Right lobe of liver (tissue), 6 donors: ENCODE data around the gene SLC1A2. TPM values are rescaled to one million over a fixed set of nuclear protein-coding genes. Genes with fewer than 3 reads are reported as not detected.

Source experiments
- ATAC-seq, 4 donors: fragments of 200-7000 bp; cut with Tn5 transposase; one replicate each; pipeline ENCODE4 v1.9.1; 2020; ENCODE audit warnings: mild to moderate bottlenecking in 4 of 4, moderate library complexity in 4 of 4
- DNase-seq, 3 donors: peaks; one replicate each; pipeline ENCODE4 v3.0.0-alpha.2; 2020
- H3K27ac ChIP-seq, 3 donors: fragments of 200-600 bp; one replicate each; pipeline ENCODE4 v1.8.0; 2022
- H3K27me3 ChIP-seq, 2 donors: fragments of 200-600 bp; one replicate each; pipeline ENCODE4 v1.8.0; 2022
- H3K36me3 ChIP-seq, 4 donors: fragments of 200-600 bp; sonication (generic) in 1 of 4; one replicate each; pipeline versions ENCODE4 v1.5.1 to v1.8.0; 2017 to 2022; ENCODE audit warnings: control low read depth in 1 of 4
- H3K4me1 ChIP-seq, 4 donors: fragments of 200-600 bp; sonication (generic) in 1 of 4; one replicate each; pipeline versions ENCODE4 v1.5.1 to v1.8.0; 2017 to 2022; ENCODE audit warnings: control low read depth in 1 of 4
- H3K4me3 ChIP-seq, 3 donors: fragments of 200-600 bp; one replicate each; pipeline ENCODE4 v1.8.0; 2022
- H3K9me3 ChIP-seq, 4 donors: fragments of 200-600 bp; sonication (generic) in 1 of 4; one replicate each; pipeline versions ENCODE4 v1.5.1 to v1.8.0; 2017 to 2022; ENCODE audit warnings: control low read depth in 1 of 4
- POLR2A ChIP-seq: fragments of 450-650 bp; IDR thresholded peaks from one replicate; pipeline ENCODE4 v1.6.1; 2017; ENCODE audit warnings: antibody characterized with exemption, mild to moderate bottlenecking
- WGBS: methylation state at CpG from one replicate; pipeline ENCODE4 v1.1.6; 2018; ENCODE audit warnings: low coverage, low lambda C conversion rate; ENCODE audit not compliant: insufficient coverage; ENCODE audit errors: missing lambda C conversion rate; 5-methylcytosine and 5-hydroxymethylcytosine counted together
- intact Hi-C, 2 donors: fragments of 100-400 bp; cut with DNase I; formaldehyde crosslinking; loops; one replicate each; pipeline versions ENCODE4 v1.11.2 to v1.14.1; 2022
- total RNA-seq, 6 experiments: library from RNA; depleted of rRNA in 2 of 6; stranded (reverse); fragments of >200 nt in 2 of 6; fragmentation: NEBNext Ultra II Directional in 3 of 6; extraction: Animal tissue kit (Norgen Biotek cat#: 25700) in 3 of 6; gene quantifications; one replicate each; pipeline versions ENCODE4 v1.1.0 to v1.2.4, GENCODE V29; 2016 to 2023
- TF ChIP-seq, protein P1 (sequence below), 4 donors: fragments of 200-600 bp in 3 of 4; fragments of 450-650 bp in 1 of 4; IDR thresholded peaks; one replicate each; pipeline versions ENCODE4 v1.5.1 to v1.8.0; 2016 to 2022; ENCODE audit warnings: antibody characterized with exemption in 4 of 4, mild to moderate bottlenecking in 2 of 4
- donor health status: DM: no; HTN: yes; CAD: no.
- donor health status: DM: no; HTN: no; CAD: no.
- donor health status: DM: no; HTN: no; CAD: no.
- donor health status: DM: no; HTN: yes; CAD: no.
- donor health status: DM: no; HTN: yes; CAD: no.

The SLC1A2 gene
- total RNA-seq, 6 experiments from 2014 or later: 7.6 to 87.4 (median 13.3) TPM

DNA sequence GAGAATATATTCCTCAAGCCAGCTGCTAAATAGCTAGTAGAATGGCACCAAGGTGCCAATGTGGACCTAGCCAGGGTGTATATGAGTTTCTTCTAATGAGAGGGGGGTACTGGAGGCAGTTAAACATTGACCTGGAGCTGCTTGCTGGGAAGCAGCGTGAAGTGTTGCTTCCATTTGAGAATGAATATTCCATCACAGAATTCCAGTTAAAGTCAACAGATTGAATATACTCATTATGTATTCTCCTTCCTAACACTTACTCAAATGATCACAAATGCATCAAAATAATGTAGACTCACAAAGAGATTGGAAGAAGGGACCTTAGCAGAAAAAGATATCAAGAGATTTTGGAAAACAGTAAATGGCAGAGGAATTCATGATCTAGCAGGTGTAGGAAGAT, 178.3 kb downstream of the SLC1A2 start:
- H3K36me3 ChIP-seq: no peaks in the 10 kb centered on the region
- H3K27me3 ChIP-seq: no peaks in the 10 kb centered on the region
- ATAC-seq: no peak
- TF ChIP-seq, protein P1, sequence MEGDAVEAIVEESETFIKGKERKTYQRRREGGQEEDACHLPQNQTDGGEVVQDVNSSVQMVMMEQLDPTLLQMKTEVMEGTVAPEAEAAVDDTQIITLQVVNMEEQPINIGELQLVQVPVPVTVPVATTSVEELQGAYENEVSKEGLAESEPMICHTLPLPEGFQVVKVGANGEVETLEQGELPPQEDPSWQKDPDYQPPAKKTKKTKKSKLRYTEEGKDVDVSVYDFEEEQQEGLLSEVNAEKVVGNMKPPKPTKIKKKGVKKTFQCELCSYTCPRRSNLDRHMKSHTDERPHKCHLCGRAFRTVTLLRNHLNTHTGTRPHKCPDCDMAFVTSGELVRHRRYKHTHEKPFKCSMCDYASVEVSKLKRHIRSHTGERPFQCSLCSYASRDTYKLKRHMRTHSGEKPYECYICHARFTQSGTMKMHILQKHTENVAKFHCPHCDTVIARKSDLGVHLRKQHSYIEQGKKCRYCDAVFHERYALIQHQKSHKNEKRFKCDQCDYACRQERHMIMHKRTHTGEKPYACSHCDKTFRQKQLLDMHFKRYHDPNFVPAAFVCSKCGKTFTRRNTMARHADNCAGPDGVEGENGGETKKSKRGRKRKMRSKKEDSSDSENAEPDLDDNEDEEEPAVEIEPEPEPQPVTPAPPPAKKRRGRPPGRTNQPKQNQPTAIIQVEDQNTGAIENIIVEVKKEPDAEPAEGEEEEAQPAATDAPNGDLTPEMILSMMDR (IDR thresholded peaks at IDR 0.05): no peak
- TF ChIP-seq POLR2A: no peak
- H3K9me3 ChIP-seq: no peaks in the 10 kb centered on the region
- intact Hi-C loops: loop anchor here in 1 of 2 donors (10.0 kb wide), 2 partner anchors 154 to 316 kb away; no protein-coding TSS in a partner anchor
- no peak overlapping the region for H3K4me3 ChIP-seq
- H3K4me1 ChIP-seq: peaks cover 0 to 9% (median 3%) of the 10 kb centered on the region in 4 donors
- 92% methylated on average over 1 of the region's 1 CpG for WGBS
- H3K27ac ChIP-seq: no peak overlapping the region
- no peak for DNase-seq

DNA sequence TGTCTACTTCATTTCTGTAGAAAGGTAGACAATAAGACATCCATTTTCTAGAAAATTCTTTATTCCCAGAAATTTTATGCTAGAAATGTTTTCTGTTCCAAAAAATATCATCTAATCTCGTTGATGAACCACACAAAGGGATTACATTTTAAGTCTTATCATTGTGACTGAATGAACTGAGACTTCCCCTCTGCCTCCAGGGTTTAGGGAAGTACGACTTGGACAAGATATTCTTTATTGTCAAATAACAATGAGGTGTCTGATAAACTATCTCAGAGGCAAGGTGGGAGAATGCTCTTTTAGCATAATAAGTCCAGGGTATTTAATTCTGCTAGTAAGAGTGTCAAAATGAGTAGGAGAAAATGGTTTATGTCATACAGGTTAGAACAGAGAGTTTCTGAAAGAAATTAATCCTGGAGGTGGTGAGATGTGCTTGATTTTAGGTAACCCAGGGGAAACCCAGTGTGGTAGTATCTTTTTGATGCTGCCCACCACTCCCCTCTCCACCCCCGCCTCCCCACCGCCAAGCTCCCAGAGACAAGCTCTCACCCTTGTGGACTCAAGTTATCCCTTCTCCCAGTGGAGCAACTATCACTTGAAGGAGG, 179.8 kb downstream of the SLC1A2 start:
- WGBS: 58% methylated on average over 4 of the region's 4 CpGs
- H3K36me3 ChIP-seq: no peaks in the 10 kb centered on the region
- H3K4me3 ChIP-seq: no peak overlapping the region
- intact Hi-C loops: loop anchor here in 1 of 2 donors (10.0 kb wide), 2 partner anchors 155 to 315 kb away; no protein-coding TSS in a partner anchor
- no peaks in the 10 kb centered on the region for H3K27me3 ChIP-seq
- DNase-seq (no peak), ATAC-seq (no peak)
- H3K4me1 ChIP-seq: peaks cover 0 to 18% (median 3%) of the 10 kb centered on the region in 4 donors
- no peak overlapping the region for H3K27ac ChIP-seq
- TF ChIP-seq, protein P1 (IDR thresholded peaks at IDR 0.05): no peak
- TF ChIP-seq POLR2A: no peak
- no peaks in the 10 kb centered on the region for H3K9me3 ChIP-seq

DNA sequence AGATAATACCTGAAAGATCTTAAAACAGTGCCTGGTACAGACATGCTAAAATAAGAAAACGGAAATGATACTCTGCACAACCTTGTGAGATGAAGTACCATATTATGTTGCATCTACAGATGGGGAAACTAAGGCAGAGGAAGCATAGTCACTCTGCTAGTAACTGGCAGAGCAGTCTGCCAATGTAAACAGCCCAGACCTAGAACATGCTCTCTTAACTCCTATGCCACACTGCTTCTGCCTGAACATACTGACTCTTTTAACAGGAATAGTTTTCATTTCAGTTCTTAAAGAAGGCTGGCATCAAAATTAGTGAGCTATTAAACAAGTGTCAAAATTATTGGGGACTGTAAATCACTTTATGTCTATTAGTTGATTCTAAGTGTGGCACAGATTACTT, 180.5 kb downstream of the SLC1A2 start:
- TF ChIP-seq, protein P1 (IDR thresholded peaks at IDR 0.05): no peak
- TF ChIP-seq POLR2A: no peak
- Histone ChIP-seq H3K27ac (no peak overlapping the region), H3K9me3 (no peaks in the 10 kb centered on the region), H3K4me1 (peaks cover 0 to 18% (median 3%) of the 10 kb centered on the region in 4 donors), H3K27me3 (no peaks in the 10 kb centered on the region), H3K36me3 (no peaks in the 10 kb centered on the region), H3K4me3 (no peak overlapping the region)
- DNase-seq: no peak
- ATAC-seq: peak; percentile 39 to 53 (median 49)
- 60% methylated on average over 1 of the region's 1 CpG for WGBS
- intact Hi-C loops: no loop called here

DNA sequence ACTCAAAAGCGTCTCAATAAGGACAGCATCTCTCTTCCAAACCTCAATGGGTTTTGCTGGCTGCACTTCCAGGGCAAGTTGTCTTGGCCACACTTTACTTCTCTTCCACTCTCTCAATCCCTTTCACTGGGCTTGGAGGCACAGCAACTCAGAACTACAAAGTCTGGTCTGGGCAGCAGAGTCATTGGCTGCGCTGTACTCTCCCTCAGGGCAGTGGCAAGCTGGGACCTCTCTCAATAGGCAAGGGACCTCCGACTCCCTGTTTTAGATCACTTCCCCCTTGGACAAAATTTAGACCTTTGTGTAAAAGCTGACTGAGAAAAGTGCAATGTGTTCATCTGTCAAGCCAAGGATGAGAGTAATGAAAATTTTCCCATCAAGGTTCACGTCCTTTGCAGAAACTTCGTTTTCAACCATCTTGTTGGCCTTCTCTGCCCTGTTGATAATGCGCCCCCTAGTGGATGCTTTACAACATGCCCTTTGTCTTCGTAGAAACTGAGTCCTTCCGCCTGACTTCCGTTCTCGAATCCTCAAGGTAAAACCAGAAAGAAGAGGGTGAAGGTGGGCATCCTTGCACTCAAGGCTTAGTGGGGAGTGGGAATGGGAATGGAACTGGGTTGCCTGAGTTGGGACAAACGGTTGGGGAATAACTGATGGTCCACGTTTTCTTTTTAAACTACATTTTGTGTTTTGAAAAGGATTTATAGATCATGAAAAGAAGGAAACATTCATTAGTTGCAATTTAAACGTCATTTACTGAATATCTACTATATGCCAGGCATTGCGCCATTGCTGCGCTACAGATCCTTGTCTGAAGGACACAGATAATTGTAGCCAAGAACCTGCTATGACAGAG, 181.3 kb downstream of the SLC1A2 start:
- Histone ChIP-seq H3K9me3 (no peaks in the 10 kb centered on the region), H3K27ac (no peak overlapping the region), H3K36me3 (no peaks in the 10 kb centered on the region), H3K27me3 (no peaks in the 10 kb centered on the region), H3K4me1 (peaks cover 0 to 18% (median 3%) of the 10 kb centered on the region in 4 donors), H3K4me3 (no peak overlapping the region)
- ATAC-seq (peak; percentile 55 to 71 (median 64)), DNase-seq (peak in 1 of 3 donors; percentile 59)
- no peak for TF ChIP-seq POLR2A
- TF ChIP-seq, protein P1 (IDR thresholded peaks at IDR 0.05): peak; percentile 79 to 87 (median 85)
- 33% methylated on average over 13 of the region's 15 CpGs for WGBS
- intact Hi-C loops: no loop called here
